ENCODE measurements around the gene ENTPD8. TPM values are rescaled to one million over a fixed set of nuclear protein-coding genes. Genes with fewer than 3 reads are reported as not detected.

The ENTPD8 gene
- total RNA-seq, 4 donors from 2014 or later, result not detected

- H3K9me3 ChIP-seq, result no peaks in the 10 kb centered on the region
- WGBS, result no CpG with 5 or more reads among the region's 22 CpGs
- H3K27ac ChIP-seq, result no peak overlapping the region
- H3K27me3 ChIP-seq, result no peaks in the 10 kb centered on the region
- peaks cover 37% of the 10 kb centered on the region for H3K36me3 ChIP-seq
- peaks cover 5% of the 10 kb centered on the region for H3K4me1 ChIP-seq
- TF ChIP-seq POLR2AphosphoS5 (IDR thresholded peaks at IDR 0.05), result no peak
- TF ChIP-seq, protein P1, sequence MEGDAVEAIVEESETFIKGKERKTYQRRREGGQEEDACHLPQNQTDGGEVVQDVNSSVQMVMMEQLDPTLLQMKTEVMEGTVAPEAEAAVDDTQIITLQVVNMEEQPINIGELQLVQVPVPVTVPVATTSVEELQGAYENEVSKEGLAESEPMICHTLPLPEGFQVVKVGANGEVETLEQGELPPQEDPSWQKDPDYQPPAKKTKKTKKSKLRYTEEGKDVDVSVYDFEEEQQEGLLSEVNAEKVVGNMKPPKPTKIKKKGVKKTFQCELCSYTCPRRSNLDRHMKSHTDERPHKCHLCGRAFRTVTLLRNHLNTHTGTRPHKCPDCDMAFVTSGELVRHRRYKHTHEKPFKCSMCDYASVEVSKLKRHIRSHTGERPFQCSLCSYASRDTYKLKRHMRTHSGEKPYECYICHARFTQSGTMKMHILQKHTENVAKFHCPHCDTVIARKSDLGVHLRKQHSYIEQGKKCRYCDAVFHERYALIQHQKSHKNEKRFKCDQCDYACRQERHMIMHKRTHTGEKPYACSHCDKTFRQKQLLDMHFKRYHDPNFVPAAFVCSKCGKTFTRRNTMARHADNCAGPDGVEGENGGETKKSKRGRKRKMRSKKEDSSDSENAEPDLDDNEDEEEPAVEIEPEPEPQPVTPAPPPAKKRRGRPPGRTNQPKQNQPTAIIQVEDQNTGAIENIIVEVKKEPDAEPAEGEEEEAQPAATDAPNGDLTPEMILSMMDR (IDR thresholded peaks at IDR 0.05), result no peak
- no peak for TF ChIP-seq POLR2A (IDR thresholded peaks at IDR 0.05)
- TF ChIP-seq EP300 (IDR thresholded peaks at IDR 0.05), result no peak
- no peak overlapping the region for H3K4me3 ChIP-seq
- no peak for DNase-seq (ENCODE audit: low spot score in 2 of 2)
Observed at GRCh38 chr9:137391411-137391754, 49.8 kb downstream of the ENTPD8 start.

GRCh38 chr9:137390553-137391410, 50.4 kb downstream of the ENTPD8 start:
- H3K36me3 ChIP-seq, result peaks cover 37% of the 10 kb centered on the region
- TF ChIP-seq, protein P1 (IDR thresholded peaks at IDR 0.05), result no peak
- no peak for TF ChIP-seq EP300 (IDR thresholded peaks at IDR 0.05)
- peak overlapping the region; percentile 62 for H3K27ac ChIP-seq
- peaks cover 5% of the 10 kb centered on the region for H3K4me1 ChIP-seq
- no peaks in the 10 kb centered on the region for H3K27me3 ChIP-seq
- no peaks in the 10 kb centered on the region for H3K9me3 ChIP-seq
- 65% methylated on average over 14 of the region's 42 CpGs for WGBS
- no peak overlapping the region for H3K4me3 ChIP-seq
- no peak for DNase-seq (ENCODE audit: low spot score in 2 of 2)

DNA sequence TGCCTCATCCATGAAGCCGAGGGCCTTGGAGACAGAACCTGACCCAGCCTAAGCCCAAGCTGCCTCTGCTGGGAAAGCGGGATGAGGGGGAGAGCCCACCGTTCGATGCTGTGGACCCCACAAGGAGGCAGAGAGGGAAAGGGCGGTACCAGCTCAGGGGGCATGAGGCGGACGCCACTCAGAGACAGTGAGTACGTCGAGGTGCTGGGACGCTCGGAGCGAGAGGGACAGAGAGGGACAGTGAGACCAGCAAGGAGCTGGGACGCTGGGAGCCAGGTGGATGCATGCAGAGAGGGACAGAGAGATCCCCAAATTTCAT, 51.8 kb downstream of the ENTPD8 start:
- Histone ChIP-seq H3K4me3 (no peak overlapping the region), H3K27ac (no peak overlapping the region), H3K36me3 (peaks cover 30% of the 10 kb centered on the region), H3K4me1 (peaks cover 5% of the 10 kb centered on the region), H3K27me3 (no peaks in the 10 kb centered on the region), H3K9me3 (no peaks in the 10 kb centered on the region)
- no peak for DNase-seq (ENCODE audit: low spot score in 2 of 2)
- no peak for TF ChIP-seq POLR2A (IDR thresholded peaks at IDR 0.05)
- TF ChIP-seq POLR2AphosphoS5 (IDR thresholded peaks at IDR 0.05), result no peak
- WGBS, result 94% methylated on average over 13 of the region's 13 CpGs

DNA sequence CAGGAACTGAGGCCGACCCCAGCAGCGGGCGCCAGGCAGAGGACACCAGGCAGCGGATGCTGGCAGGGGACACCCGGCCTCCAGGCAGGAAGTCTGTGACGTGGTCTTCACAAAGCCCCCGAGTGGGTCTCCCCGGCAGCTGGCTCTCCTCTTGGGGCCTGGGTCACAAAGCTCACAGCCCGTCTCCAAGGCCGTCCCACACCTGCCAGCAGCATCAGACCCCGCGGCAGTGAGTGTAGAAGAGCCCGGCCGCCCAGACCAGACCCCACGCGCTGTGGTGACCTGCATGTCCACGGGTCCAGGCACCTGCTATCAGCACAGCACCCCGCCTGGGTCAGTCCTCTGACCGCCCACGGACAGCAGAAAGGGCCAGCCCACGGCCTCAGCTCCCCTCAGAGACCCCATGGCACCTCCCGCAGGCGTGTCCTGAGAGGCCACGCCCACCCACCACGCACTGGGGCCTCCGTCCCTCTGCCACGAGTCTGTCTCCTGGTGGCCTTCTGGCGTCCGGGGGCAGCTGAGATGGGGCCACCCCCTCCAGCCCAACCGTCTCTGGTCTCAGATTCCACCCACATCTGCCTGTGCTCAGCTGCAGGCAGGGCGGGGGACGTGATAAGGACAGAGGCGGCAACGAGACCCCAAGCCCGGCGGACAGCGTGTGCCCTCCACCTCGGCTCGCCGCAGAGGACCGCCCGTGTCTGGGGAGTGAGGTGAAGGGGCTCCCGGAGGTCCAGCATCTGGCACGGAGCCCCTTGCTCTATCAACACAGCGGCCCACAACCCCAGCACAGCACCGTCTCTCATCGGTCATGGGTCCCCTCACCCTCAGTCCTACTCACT, 52.3 kb downstream of the ENTPD8 start:
- Histone ChIP-seq H3K4me3 (no peak overlapping the region), H3K27me3 (no peaks in the 10 kb centered on the region), H3K27ac (no peak overlapping the region), H3K9me3 (no peaks in the 10 kb centered on the region), H3K4me1 (peaks cover 5% of the 10 kb centered on the region), H3K36me3 (peaks cover 30% of the 10 kb centered on the region)
- WGBS, result 97% methylated on average over 17 of the region's 47 CpGs
- DNase-seq (ENCODE audit: low spot score in 2 of 2), result no peak
- TF ChIP-seq POLR2A (IDR thresholded peaks at IDR 0.05) (no peak), POLR2AphosphoS5 (IDR thresholded peaks at IDR 0.05) (no peak), EP300 (IDR thresholded peaks at IDR 0.05) (no peak)
- TF ChIP-seq, protein P1 (IDR thresholded peaks at IDR 0.05), result no peak

- Histone ChIP-seq H3K27me3 (no peaks in the 10 kb centered on the region), H3K9me3 (no peaks in the 10 kb centered on the region), H3K4me1 (peaks cover 5% of the 10 kb centered on the region), H3K36me3 (peaks cover 22% of the 10 kb centered on the region), H3K27ac (no peak overlapping the region), H3K4me3 (no peak overlapping the region)
- DNase-seq (ENCODE audit: low spot score in 2 of 2), result no peak
- WGBS, result 88% methylated on average over 14 of the region's 26 CpGs
- TF ChIP-seq POLR2A (IDR thresholded peaks at IDR 0.05) (no peak), EP300 (IDR thresholded peaks at IDR 0.05) (no peak), POLR2AphosphoS5 (IDR thresholded peaks at IDR 0.05) (no peak)
- TF ChIP-seq, protein P1 (IDR thresholded peaks at IDR 0.05), result no peak
Observed at GRCh38 chr9:137387891-137388560, 53.1 kb downstream of the ENTPD8 start.
